HEK293 (cell line): ENCODE measurements around the gene USHBP1.
A peak's percentile ranks its signal among the peaks of the same experiment; 100 is the strongest.

Experiments
- CTCF ChIA-PET: fragments of 350-600 bp; formaldehyde crosslinking; extraction: SDS; loops from one replicate; lab custom pipeline; 2021; ENCODE audit warnings: antibody characterized with exemption; lab: Yijun Ruan, JAX
- POLR2A ChIA-PET: fragments of 300-600 bp; formaldehyde crosslinking; extraction: SDS; loops from one replicate; lab custom pipeline; 2020; ENCODE audit warnings: antibody characterized with exemption, inconsistent platforms; lab: Yijun Ruan, JAX
- H3K27ac ChIP-seq: fragments of 200-500 bp; sonication (Bioruptor generic); 2 replicates; pipeline ENCODE4 v1.5.1; 2014; ENCODE audit warnings: low read depth, low read length, control low read depth, inconsistent platforms; ENCODE audit errors: extremely low read depth
- H3K36me3 ChIP-seq, 2 experiments: fragments of 200-500 bp in 1 of 2; sonication (Bioruptor generic) in 1 of 2; 1 replicate in 1 of 2; 2 replicates in 1 of 2; pipeline ENCODE4 v1.5.1; 2014 to 2017; ENCODE audit warnings: inconsistent platforms in 2 of 2, low read length in 2 of 2; ENCODE audit not compliant: control insufficient read depth in 2 of 2, insufficient read depth in 1 of 2
- H3K4me1 ChIP-seq: fragments of 200-500 bp; sonication (Bioruptor generic); 2 replicates; pipeline ENCODE4 v1.5.1; 2014; ENCODE audit warnings: mild to moderate bottlenecking, low read length, inconsistent platforms; ENCODE audit not compliant: control insufficient read depth, insufficient read depth
- H3K4me3 ChIP-seq: 2 replicates; pipeline ENCODE4 v1.5.1; 2011; ENCODE audit warnings: low read depth, mild to moderate bottlenecking, control low read depth, low read length, moderate library complexity
- H3K9me3 ChIP-seq: fragments of 200-500 bp; sonication (Bioruptor generic); 2 replicates; pipeline ENCODE4 v1.5.1; 2014; ENCODE audit warnings: low read depth, low read length, inconsistent platforms; ENCODE audit not compliant: control insufficient read depth, insufficient read depth
- GLIS2 ChIP-seq: fragments of 450-650 bp; formaldehyde crosslinking; IDR thresholded peaks from 2 replicates; pipeline ENCODE4 v1.5.1; 2016; ENCODE audit warnings: missing biosample characterization, missing genetic modification characterization
- KLF1 ChIP-seq: fragments of 450-650 bp; formaldehyde crosslinking; IDR thresholded peaks from 2 replicates; pipeline ENCODE4 v1.5.1; 2016; ENCODE audit warnings: missing biosample characterization, missing genetic modification characterization
- SP3 ChIP-seq: fragments of 450-650 bp; formaldehyde crosslinking; IDR thresholded peaks from 2 replicates; pipeline ENCODE4 v1.5.1; 2016; ENCODE audit warnings: missing biosample characterization, missing genetic modification characterization
- ZFHX2 ChIP-seq: fragments of 450-650 bp; formaldehyde crosslinking; conservative IDR thresholded peaks from 2 replicates; pipeline ENCODE4 v1.5.1; 2016; ENCODE audit warnings: missing biosample characterization, missing genetic modification characterization
- ZIC2 ChIP-seq: fragments of 450-650 bp; formaldehyde crosslinking; IDR thresholded peaks from 2 replicates; pipeline ENCODE4 v1.5.1; 2016; ENCODE audit warnings: missing biosample characterization, missing genetic modification characterization
- ZNF302 ChIP-seq: fragments of 450-650 bp; formaldehyde crosslinking; IDR thresholded peaks from 2 replicates; pipeline ENCODE4 v1.5.1; 2016; ENCODE audit warnings: missing biosample characterization, missing genetic modification characterization, low read depth
- ZNF335 ChIP-seq: fragments of 450-650 bp; formaldehyde crosslinking; conservative IDR thresholded peaks from 2 replicates; pipeline ENCODE4 v1.5.1; 2016; ENCODE audit warnings: missing biosample characterization, missing genetic modification characterization
- ZNF398 ChIP-seq: fragments of 450-650 bp; formaldehyde crosslinking; IDR thresholded peaks from 2 replicates; pipeline ENCODE4 v1.5.1; 2017; ENCODE audit warnings: missing biosample characterization, missing genetic modification characterization
- ZNF548 ChIP-seq: fragments of 450-650 bp; formaldehyde crosslinking; IDR thresholded peaks from 2 replicates; pipeline ENCODE4 v1.5.1; 2016; ENCODE audit warnings: missing biosample characterization, missing genetic modification characterization
- ZNF621 ChIP-seq: fragments of 450-650 bp; formaldehyde crosslinking; IDR thresholded peaks from 2 replicates; pipeline ENCODE4 v1.5.1; 2017; ENCODE audit warnings: missing biosample characterization, missing genetic modification characterization
- ZNF704 ChIP-seq: fragments of 450-650 bp; formaldehyde crosslinking; IDR thresholded peaks from 2 replicates; pipeline ENCODE4 v1.5.1; 2016; ENCODE audit warnings: missing biosample characterization, missing genetic modification characterization
- TF ChIP-seq, protein P1 (sequence below): fragments of 450-650 bp; formaldehyde crosslinking; IDR thresholded peaks from 2 replicates; pipeline ENCODE4 v1.5.1; 2016; ENCODE audit warnings: missing biosample characterization, missing genetic modification characterization
- TF ChIP-seq, protein P2 (sequence below): fragments of 450-650 bp; formaldehyde crosslinking; IDR thresholded peaks from 2 replicates; pipeline ENCODE4 v1.5.1; 2017; ENCODE audit warnings: missing biosample characterization, missing genetic modification characterization
- TF ChIP-seq, protein P3 (sequence below): fragments of 450-650 bp; formaldehyde crosslinking; IDR thresholded peaks from 2 replicates; pipeline ENCODE4 v1.5.1; 2016; ENCODE audit warnings: missing biosample characterization, missing genetic modification characterization

The USHBP1 gene

DNA sequence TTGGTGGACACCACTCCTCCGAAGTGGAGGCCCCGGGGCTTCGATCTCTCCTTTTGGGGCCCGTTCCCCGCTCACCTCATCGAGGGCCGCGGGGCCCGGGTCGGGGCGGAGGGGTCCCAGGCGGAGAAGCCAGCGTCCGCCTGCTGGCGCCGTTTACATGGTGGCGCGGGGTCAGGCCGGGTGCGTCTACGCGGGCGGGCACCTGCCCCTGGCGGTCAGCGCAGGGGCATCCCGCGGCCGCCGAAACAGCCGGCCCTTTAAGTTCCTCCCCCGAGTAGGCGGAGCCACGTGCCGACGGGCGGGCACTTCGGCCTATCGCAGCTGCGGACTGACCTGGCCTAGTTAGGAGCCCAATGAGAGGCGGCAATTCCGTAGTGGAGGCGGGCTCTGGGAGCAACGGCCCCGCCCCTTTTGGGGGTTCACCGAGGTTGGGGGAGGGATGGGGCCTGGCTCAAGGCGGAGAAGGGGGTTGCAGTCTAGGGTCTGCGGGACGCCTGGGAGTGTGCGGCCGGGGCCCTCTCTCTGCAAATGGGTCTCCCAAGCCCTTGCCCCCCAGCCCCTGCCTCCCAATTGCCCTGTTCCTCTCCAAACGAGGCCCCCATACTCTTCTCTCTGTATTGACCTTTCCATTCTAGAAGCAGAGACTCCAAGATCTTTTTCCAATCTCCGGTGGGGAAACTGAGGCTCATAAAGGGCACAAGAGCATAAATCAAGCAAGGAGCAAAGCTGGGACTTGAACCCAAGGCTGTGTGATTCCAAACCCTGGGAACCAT is 38.8 kb upstream of the USHBP1 start, which contains the start of gene ABHD8 (continued):
- TF ChIP-seq, protein P1, sequence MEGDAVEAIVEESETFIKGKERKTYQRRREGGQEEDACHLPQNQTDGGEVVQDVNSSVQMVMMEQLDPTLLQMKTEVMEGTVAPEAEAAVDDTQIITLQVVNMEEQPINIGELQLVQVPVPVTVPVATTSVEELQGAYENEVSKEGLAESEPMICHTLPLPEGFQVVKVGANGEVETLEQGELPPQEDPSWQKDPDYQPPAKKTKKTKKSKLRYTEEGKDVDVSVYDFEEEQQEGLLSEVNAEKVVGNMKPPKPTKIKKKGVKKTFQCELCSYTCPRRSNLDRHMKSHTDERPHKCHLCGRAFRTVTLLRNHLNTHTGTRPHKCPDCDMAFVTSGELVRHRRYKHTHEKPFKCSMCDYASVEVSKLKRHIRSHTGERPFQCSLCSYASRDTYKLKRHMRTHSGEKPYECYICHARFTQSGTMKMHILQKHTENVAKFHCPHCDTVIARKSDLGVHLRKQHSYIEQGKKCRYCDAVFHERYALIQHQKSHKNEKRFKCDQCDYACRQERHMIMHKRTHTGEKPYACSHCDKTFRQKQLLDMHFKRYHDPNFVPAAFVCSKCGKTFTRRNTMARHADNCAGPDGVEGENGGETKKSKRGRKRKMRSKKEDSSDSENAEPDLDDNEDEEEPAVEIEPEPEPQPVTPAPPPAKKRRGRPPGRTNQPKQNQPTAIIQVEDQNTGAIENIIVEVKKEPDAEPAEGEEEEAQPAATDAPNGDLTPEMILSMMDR (tag by site-specific recombination) = peak; percentile 96
- TF ChIP-seq ZNF548 (tag by site-specific recombination) (no peak), ZIC2 (tag by site-specific recombination) (peak; percentile 37; the same call in 1 of the 2 replicates), SP3 (tag by site-specific recombination) (peak; percentile 94)

GRCh38 chr19:17302391-17303166 is 38.0 kb upstream of the USHBP1 start:
- H3K36me3 ChIP-seq = peaks cover 0 to 28% of the 10 kb centered on the region in 2 experiments; a peak in 2 of 3 replicates
- peak overlapping the region; percentile 65 for H3K27ac ChIP-seq
- H3K4me3 ChIP-seq = peak overlapping the region; percentile 79
- peaks cover 3% of the 10 kb centered on the region for H3K4me1 ChIP-seq
- no peaks in the 10 kb centered on the region for H3K9me3 ChIP-seq
- ChIA-PET CTCF (interaction anchor here (0.6 to 1.6 kb wide), 4 partner anchors 9 to 127 kb away, joined by 3 to 6 read pairs (median 4); no protein-coding TSS in a partner anchor), POLR2A (interaction anchor here (0.6 to 1.5 kb wide), 3 partner anchors 8 to 36 kb away, joined by 3 to 8 read pairs (median 4); no protein-coding TSS in a partner anchor)
- TF ChIP-seq, protein P2, sequence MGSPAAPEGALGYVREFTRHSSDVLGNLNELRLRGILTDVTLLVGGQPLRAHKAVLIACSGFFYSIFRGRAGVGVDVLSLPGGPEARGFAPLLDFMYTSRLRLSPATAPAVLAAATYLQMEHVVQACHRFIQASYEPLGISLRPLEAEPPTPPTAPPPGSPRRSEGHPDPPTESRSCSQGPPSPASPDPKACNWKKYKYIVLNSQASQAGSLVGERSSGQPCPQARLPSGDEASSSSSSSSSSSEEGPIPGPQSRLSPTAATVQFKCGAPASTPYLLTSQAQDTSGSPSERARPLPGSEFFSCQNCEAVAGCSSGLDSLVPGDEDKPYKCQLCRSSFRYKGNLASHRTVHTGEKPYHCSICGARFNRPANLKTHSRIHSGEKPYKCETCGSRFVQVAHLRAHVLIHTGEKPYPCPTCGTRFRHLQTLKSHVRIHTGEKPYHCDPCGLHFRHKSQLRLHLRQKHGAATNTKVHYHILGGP = no peak
- TF ChIP-seq ZNF335 (tag by site-specific recombination) = peak; percentile 92
- no peak for TF ChIP-seq ZNF704 (tag by site-specific recombination)
- TF ChIP-seq ZFHX2 (tag by site-specific recombination) = peak; percentile 55
- no peak for TF ChIP-seq ZNF302 (tag by site-specific recombination)
- TF ChIP-seq GLIS2 (tag by site-specific recombination) = peak; percentile 40; the same call in 1 of the 2 replicates
- TF ChIP-seq, protein P3, sequence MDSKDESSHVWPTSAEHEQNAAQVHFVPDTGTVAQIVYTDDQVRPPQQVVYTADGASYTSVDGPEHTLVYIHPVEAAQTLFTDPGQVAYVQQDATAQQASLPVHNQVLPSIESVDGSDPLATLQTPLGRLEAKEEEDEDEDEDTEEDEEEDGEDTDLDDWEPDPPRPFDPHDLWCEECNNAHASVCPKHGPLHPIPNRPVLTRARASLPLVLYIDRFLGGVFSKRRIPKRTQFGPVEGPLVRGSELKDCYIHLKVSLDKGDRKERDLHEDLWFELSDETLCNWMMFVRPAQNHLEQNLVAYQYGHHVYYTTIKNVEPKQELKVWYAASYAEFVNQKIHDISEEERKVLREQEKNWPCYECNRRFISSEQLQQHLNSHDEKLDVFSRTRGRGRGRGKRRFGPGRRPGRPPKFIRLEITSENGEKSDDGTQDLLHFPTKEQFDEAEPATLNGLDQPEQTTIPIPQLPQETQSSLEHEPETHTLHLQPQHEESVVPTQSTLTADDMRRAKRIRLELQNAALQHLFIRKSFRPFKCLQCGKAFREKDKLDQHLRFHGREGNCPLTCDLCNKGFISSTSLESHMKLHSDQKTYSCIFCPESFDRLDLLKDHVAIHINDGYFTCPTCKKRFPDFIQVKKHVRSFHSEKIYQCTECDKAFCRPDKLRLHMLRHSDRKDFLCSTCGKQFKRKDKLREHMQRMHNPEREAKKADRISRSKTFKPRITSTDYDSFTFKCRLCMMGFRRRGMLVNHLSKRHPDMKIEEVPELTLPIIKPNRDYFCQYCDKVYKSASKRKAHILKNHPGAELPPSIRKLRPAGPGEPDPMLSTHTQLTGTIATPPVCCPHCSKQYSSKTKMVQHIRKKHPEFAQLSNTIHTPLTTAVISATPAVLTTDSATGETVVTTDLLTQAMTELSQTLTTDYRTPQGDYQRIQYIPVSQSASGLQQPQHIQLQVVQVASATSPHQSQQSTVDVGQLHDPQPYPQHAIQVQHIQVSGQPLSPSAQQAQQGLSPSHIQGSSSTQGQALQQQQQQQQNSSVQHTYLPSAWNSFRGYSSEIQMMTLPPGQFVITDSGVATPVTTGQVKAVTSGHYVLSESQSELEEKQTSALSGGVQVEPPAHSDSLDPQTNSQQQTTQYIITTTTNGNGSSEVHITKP (tag by site-specific recombination) = peak; percentile 99
- no peak for TF ChIP-seq KLF1 (tag by site-specific recombination)
- no peak for TF ChIP-seq ZNF621 (tag by site-specific recombination)
- TF ChIP-seq ZNF398 (tag by site-specific recombination) = peak; percentile 82
